Astrocyte of the cerebellum (primary cell): ENCODE results near the gene PIMREG.

Experiments
- DNase-seq: peaks from one replicate; pipeline ENCODE4 v3.0.0-alpha.2; 2011; ENCODE audit warnings: low read depth
- H3K4me3 ChIP-seq: 2 replicates; pipeline ENCODE4 v1.5.1; 2011; ENCODE audit warnings: mild to moderate bottlenecking, low read depth, low read length, moderate library complexity
- in situ Hi-C: cut with HindIII; loops from 2 replicates; pipeline ENCODE4 v1.10.0; 2017; ENCODE audit warnings: low sequenced_read_pairs
- TF ChIP-seq, protein P1 (sequence below): IDR thresholded peaks from 2 replicates; pipeline ENCODE4 v1.5.1; 2012; ENCODE audit warnings: low read length, low read depth, moderate library complexity, mild to moderate bottlenecking; ENCODE audit errors: missing control alignments

PIMREG gene

GRCh38 chr17:6453279-6454024 lies 9.2 kb downstream of the PIMREG start:
- no peak for DNase-seq
- no peak overlapping the region for H3K4me3 ChIP-seq
- TF ChIP-seq, protein P1, sequence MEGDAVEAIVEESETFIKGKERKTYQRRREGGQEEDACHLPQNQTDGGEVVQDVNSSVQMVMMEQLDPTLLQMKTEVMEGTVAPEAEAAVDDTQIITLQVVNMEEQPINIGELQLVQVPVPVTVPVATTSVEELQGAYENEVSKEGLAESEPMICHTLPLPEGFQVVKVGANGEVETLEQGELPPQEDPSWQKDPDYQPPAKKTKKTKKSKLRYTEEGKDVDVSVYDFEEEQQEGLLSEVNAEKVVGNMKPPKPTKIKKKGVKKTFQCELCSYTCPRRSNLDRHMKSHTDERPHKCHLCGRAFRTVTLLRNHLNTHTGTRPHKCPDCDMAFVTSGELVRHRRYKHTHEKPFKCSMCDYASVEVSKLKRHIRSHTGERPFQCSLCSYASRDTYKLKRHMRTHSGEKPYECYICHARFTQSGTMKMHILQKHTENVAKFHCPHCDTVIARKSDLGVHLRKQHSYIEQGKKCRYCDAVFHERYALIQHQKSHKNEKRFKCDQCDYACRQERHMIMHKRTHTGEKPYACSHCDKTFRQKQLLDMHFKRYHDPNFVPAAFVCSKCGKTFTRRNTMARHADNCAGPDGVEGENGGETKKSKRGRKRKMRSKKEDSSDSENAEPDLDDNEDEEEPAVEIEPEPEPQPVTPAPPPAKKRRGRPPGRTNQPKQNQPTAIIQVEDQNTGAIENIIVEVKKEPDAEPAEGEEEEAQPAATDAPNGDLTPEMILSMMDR = no peak
- in situ Hi-C loops = no loop called here

DNA sequence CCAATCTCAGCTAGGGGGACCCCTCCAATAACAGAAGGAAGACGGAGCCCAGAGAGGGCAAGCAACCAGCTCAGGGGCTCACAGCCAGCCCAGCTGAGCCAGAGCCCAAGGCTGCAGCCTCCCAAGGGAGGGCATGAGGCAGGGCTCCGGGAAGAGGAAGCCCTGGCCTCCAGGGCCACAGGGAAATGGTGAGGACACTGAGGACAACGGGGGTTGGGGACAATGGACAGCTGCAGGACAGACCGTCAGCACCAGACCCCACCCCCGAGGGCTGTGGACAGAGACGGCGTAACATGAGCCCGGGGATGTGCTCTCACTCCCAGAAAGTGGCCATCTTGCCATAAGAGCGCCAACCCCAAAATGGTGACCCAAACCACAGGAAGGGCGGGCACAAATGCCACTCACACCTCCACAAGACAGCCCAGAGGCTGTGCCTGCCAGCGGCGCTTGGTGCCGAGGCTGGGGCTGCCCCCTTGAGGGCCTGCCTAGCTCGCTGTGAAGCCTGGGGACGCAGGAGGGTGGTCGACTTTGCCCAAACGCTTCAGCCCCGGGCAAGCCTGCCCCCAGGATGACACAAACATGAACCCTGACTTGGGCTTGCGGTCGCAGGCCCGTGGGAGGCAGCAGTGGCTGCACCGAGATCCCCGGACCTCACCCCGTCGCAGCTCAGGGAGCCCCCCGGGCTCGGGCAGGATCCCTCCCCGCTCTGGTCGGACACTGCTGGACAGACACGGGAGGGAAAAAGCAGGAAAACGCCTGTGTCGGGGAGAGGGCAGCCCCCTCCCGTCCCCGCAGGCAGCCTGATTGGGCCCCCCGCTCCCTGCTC lies 10.5 kb downstream of the PIMREG start:
- peak overlapping the region; percentile 23 for H3K4me3 ChIP-seq
- in situ Hi-C loops = no loop called here
- no peak for DNase-seq
- TF ChIP-seq, protein P1 = no peak

DNA sequence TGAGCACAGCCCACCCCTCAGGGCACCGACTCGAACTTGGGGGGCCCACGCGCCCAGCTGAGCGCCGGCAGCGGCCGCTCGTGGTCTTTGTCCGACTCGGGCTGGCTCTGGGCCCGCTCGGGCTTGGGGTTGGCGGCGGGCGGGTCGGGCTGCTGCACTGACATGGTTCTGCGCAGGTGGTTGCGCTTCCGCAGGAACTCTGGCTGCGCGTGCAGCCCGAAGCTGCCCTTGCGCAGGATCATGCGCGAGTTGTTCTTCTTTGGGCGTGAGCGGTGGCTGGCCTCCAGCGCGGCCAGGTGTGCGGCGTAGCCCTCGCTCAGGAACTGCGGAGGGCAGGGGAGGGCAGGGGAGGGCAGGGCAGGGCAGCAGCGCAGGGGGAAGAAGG lies 11.1 kb downstream of the PIMREG start:
- peak overlapping the region; percentile 23 for H3K4me3 ChIP-seq
- in situ Hi-C loops = no loop called here
- DNase-seq = no peak
- TF ChIP-seq, protein P1 = no peak

- TF ChIP-seq, protein P1 = no peak
- DNase-seq = no peak
- in situ Hi-C loops = no loop called here
- no peak overlapping the region for H3K4me3 ChIP-seq
Measured at GRCh38 chr17:6456321-6456720, 12.1 kb downstream of the PIMREG start.

- in situ Hi-C loops = no loop called here
- TF ChIP-seq, protein P1 = no peak
- H3K4me3 ChIP-seq = no peak overlapping the region
- no peak for DNase-seq
Measured at GRCh38 chr17:6456914-6457687, 12.8 kb downstream of the PIMREG start.
